Naive thymus-derived CD8-positive, alpha-beta T cell (primary cell): Measurements from ENCODE around the gene HOXA10. TPM values are rescaled to one million over a fixed set of nuclear protein-coding genes. Genes with fewer than 3 reads are reported as not detected.

Experiments used
- ATAC-seq, 2 donors: fragments of 150-1000 bp; cut with Tn5 transposase in 1 of 2; sonication (Bioruptor Pico), chemical (Tn5 transposase) in 1 of 2; 1 replicate in 1 of 2; 2 replicates in 1 of 2; pipeline ENCODE4 v1.10.0; 2021; ENCODE audit warnings: mild to moderate bottlenecking in 2 of 2, moderate library complexity in 2 of 2
- POLR2A ChIA-PET: fragments of 350-600 bp; sonication (Branson Sonifier 250); formaldehyde crosslinking; loops from one replicate; lab custom pipeline; 2021; ENCODE audit warnings: antibody characterized with exemption; lab: Charles Lee
- DNase-seq, 10 donors: peaks; one replicate each; pipeline versions ENCODE4 v3.0.0 to v3.0.0-alpha.2; 2020 to 2022
- H3K27ac Mint-ChIP-seq, 10 donors: one replicate each; pipeline ENCODE4 v1.8.0; 2020 to 2022; ENCODE audit warnings: mild to moderate bottlenecking in 10 of 10, mixed read lengths in 10 of 10, moderate library complexity in 4 of 10, inconsistent platforms in 1 of 10
- H3K27me3 Mint-ChIP-seq, 5 donors: one replicate each; pipeline ENCODE4 v1.8.0; 2021 to 2022; ENCODE audit warnings: mixed read lengths in 5 of 5
- H3K36me3 Mint-ChIP-seq, 3 donors: one replicate each; pipeline ENCODE4 v1.8.0; 2020 to 2022; ENCODE audit warnings: mixed read lengths in 3 of 3, mild to moderate bottlenecking in 2 of 3, inconsistent platforms in 1 of 3
- H3K4me1 Mint-ChIP-seq, 4 donors: one replicate each; pipeline ENCODE4 v1.8.0; 2021 to 2022; ENCODE audit warnings: mixed read lengths in 4 of 4
- H3K4me3 Mint-ChIP-seq, 10 donors: one replicate each; pipeline ENCODE4 v1.8.0; 2020 to 2022; ENCODE audit warnings: mild to moderate bottlenecking in 10 of 10, mixed read lengths in 10 of 10, moderate library complexity in 6 of 10, inconsistent platforms in 1 of 10
- H3K9me3 Mint-ChIP-seq, 9 donors: one replicate each; pipeline ENCODE4 v1.8.0; 2020 to 2022; ENCODE audit warnings: mixed read lengths in 9 of 9, mild to moderate bottlenecking in 3 of 9, inconsistent platforms in 1 of 9, moderate library complexity in 1 of 9
- polyA plus RNA-seq, 3 donors: library from polyadenylated mRNA; unstranded; fragments of 300-500 nt; fragmentation: Illumina TruSeq; gene quantifications; one replicate each; pipeline ENCODE4 v1.2.3, GENCODE V29; 2021
- total RNA-seq, 8 experiments: library from RNA in 2 of 8; stranded (reverse) in 2 of 8; gene quantifications; one replicate each; pipeline ENCODE4 v1.2.3 and lab custom pipeline; 2021 to 2026

The HOXA10 gene
- total and polyA plus RNA-seq, 5 experiments from 2014 or later = 0.19 TPM; not detected in 4

DNA sequence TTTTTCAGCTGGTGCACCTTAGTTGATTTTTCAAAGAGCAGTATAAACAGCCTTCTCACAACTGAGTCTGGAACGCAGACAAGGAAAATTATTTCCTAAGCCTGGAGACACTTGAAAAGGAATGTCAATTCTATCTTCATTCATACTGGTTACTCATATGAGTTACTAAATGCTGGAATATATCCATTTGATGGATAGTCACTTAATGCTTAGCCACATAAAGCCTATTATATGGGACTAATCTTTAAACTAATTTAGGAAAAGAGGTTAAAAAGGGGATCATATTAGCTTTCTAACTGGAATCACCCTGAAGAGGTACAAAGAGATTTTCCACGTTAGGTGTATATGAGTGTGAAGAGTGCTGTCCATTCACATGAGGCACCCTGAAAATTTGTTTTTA is 41.9 kb downstream of the HOXA10 start:
- Mint-ChIP-seq H3K27me3 (peaks cover 21 to 75% (median 39%) of the 10 kb centered on the region in 5 donors), H3K4me3 (peak overlapping the region in 1 of 10 donors; percentile 31), H3K4me1 (peaks cover 2 to 18% (median 10%) of the 10 kb centered on the region in 4 donors)

DNA sequence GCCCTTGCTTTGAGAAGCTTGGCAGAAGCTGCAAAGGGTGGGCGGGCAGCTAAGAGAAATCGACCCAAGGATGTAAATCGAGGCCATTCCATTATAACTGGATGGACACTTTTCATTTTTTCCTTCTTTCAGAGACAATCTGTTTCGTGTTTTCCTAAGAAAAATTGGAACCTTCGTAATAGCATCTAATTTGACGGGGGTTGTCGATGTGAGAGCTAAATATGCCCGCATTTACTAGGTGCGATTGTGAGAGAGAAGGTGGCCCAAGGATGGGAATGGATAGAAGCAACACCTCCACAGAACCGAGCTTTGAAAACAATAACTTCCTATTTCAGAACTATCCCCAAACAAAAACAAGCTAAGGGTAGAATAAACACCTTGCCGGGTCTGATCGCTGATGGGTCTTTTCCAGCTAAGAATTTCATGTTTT is 42.7 kb downstream of the HOXA10 start:
- POLR2A ChIA-PET = no interaction called here
- ATAC-seq = peak in 1 of 2 donors; percentile 12
- Mint-ChIP-seq H3K27me3 (peaks cover 22 to 68% (median 36%) of the 10 kb centered on the region in 5 donors), H3K4me1 (peaks cover 2 to 18% (median 10%) of the 10 kb centered on the region in 4 donors), H3K27ac (peak overlapping the region in 7 of 10 donors; percentile 3 to 86 (median 75)), H3K9me3 (no peaks in the 10 kb centered on the region), H3K36me3 (no peaks in the 10 kb centered on the region), H3K4me3 (peak overlapping the region; percentile 42 to 87 (median 68))
- no peak for DNase-seq

More for the DNA sequence above, 41.9 kb downstream of the HOXA10 start:
- Mint-ChIP-seq H3K27ac (peak overlapping the region in 1 of 10 donors; percentile 20), H3K36me3 (no peaks in the 10 kb centered on the region), H3K9me3 (no peaks in the 10 kb centered on the region)
- no peak for ATAC-seq
- POLR2A ChIA-PET = interaction anchor here (0.6 kb wide), 1 partner anchor 18 kb away, joined by 3 read pairs; no protein-coding TSS in a partner anchor
- DNase-seq = no peak

DNA sequence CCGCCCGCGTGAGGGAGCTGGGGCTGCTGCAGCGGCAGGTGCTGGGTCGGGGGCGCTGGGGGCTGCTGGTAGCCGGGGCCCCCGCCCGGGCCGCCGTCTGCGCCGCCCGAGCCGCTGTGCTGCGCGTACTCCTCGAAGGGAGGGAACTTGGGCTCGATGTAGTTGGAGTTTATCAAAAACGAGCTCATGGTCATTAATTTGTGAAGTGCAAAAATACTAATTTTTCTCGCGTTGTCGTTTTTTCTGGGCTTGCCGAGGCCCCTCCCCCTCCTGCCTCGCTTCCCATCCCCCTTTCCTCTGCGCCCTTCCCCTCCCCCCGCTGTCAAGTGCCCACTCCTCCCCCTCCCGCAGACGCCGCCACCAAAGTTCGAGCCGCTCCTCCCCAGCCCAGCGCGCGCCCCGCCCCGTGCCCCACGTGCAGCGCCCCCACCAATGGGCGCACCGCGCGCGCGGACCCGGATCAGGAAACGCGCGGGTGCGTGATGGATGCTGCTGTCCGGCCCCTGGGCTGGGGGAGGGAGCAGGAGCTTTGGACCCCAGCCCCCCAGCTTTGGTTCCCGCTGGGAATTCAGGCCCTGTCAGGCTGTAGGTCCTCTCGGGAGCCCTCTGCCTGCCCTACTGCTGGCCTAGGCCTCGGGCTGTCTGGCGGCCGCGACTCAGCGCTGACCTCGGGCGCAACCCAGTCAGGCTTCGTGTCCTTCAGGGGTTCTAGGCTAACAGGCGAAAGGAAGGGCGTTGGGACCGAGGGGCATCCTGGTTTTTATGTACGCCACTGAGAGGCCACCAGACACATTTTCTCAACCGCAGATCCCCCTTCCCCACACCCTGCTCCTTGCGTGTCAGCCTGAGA is 43.4 kb downstream of the HOXA10 start, which contains the start of gene HOXA4:
TSS of gene HOXA4 (minus strand) at position 218 of the 850 bp plus-strand sequence. CDS start at position 194, 24 bp downstream.
- DNase-seq (peak; percentile 68 to 87 (median 78)), ATAC-seq (peak; percentile 93 to 95)
- Mint-ChIP-seq H3K27ac (peak within 1 kb of the TSS in 7 of 10 donors; percentile 10 to 86 (median 75)), H3K27me3 (peaks cover 18 to 67% (median 34%) of the 10 kb centered on the region in 5 donors), H3K9me3 (no peaks in the 10 kb centered on the region), H3K4me3 (peak within 1 kb of the TSS; percentile 42 to 87 (median 69)), H3K4me1 (peaks cover 0 to 17% (median 9%) of the 10 kb centered on the region in 4 donors), H3K36me3 (no peaks in the 10 kb centered on the region)
- POLR2A ChIA-PET = interaction anchor here (0.8 kb wide), 1 partner anchor 35 kb away, joined by 3 read pairs; the partner anchor contains the start of gene HOXA1

DNA sequence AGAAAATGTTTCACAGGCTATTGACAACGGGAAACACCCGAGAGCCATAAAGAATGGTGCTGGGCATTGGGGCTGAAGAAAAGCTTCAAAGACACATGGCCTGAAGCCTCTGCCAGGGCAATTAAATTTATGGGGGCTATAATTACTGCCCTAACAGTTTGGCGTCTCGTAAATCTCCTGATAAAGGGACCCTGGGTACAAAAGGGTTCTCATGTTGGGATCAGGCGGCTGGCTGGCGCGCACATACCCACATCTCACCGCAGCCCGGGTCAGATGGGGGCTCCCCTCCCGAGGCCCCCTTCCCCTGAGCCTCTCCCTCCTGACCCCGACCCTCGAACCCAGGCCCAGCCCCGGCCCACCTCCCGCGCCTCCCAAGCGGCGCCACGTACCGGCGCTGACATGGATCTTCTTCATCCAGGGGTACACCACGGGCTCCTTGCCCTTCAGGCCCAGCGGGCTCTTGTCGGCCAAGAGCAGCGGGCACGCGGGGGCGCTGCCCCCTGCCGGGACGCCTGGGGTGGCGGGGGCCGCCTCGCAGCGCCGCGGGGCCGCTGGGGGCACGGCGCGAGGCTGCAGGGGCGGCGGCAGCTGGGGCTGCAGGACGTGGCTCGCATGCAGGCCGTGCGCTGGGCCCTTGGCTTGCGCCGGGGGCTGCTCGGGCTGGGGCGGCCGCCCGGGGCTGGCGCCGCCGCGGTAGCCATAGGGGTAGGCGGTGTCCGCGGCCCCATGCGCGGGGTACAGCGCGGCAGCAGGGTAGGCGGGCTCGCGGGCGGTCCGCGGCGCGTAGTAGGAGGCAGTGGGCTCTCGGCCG is 44.2 kb downstream of the HOXA10 start:
- Mint-ChIP-seq H3K9me3 (no peaks in the 10 kb centered on the region), H3K4me3 (peak overlapping the region in 9 of 10 donors; percentile 22 to 68 (median 52)), H3K4me1 (peaks cover 0 to 10% (median 3%) of the 10 kb centered on the region in 4 donors), H3K36me3 (no peaks in the 10 kb centered on the region), H3K27me3 (peaks cover 14 to 69% (median 38%) of the 10 kb centered on the region in 5 donors), H3K27ac (peak overlapping the region in 1 of 10 donors; percentile 8)
- peak; percentile 31 to 57 for ATAC-seq
- DNase-seq = peak in 2 of 10 donors; percentile 32
- POLR2A ChIA-PET = interaction anchor here (0.8 kb wide), 1 partner anchor 34 kb away, joined by 3 read pairs; the partner anchor contains the start of gene HOXA1

DNA sequence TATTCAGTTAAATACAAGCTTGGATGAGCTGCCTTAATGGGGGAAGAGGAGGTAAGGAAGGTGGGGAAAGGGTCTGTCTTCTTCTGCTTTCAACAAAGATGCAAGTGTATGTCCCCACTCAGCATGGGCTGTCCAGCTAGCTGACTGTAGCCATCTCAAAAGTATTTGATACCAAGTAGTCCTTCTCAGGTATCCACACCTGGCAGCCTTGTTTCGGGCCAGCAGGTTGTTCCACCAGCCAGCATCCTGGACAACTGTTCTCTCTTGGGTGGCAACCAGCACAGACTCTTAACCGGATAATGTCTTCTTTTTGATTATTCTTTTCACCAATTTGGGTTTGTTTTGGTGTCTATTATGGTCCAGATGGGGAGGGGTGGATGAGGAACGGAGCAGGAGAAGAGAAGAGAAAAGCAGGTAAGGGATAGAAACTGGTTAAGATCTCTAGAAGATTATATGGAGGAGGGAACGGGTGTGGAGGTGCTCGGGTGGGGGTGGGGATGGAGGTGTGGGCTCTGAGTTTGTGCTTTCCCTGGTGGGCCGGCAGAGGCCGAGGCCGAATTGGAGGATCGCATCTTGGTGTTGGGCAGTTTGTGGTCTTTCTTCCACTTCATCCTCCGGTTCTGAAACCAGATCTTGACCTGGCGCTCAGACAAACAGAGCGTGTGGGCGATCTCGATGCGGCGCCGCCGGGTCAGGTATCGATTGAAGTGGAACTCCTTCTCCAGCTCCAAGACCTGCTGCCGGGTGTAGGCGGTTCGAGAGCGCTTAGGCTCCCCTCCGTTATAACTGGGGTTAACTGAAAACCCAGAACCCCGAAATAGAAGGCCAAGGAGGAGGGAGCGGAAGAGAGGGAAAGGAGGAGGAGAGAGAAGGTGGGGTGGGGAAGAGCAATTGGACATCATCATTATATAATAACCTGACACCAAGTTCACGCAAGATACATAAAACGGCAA is 45.1 kb downstream of the HOXA10 start:
- no peaks in the 10 kb centered on the region for H3K36me3 Mint-ChIP-seq
- peak overlapping the region; percentile 22 to 68 (median 52) for H3K4me3 Mint-ChIP-seq
- ATAC-seq (no peak), DNase-seq (no peak)
- peaks cover 12 to 69% (median 35%) of the 10 kb centered on the region in 5 donors for H3K27me3 Mint-ChIP-seq
- H3K4me1 Mint-ChIP-seq = peaks cover 0 to 5% (median 2%) of the 10 kb centered on the region in 4 donors
- no peaks in the 10 kb centered on the region for H3K9me3 Mint-ChIP-seq
- POLR2A ChIA-PET = interaction anchor here (0.8 kb wide), 1 partner anchor 32 kb away, joined by 3 read pairs; no protein-coding TSS in a partner anchor
- peak overlapping the region in 2 of 10 donors; percentile 8 to 74 for H3K27ac Mint-ChIP-seq

DNA sequence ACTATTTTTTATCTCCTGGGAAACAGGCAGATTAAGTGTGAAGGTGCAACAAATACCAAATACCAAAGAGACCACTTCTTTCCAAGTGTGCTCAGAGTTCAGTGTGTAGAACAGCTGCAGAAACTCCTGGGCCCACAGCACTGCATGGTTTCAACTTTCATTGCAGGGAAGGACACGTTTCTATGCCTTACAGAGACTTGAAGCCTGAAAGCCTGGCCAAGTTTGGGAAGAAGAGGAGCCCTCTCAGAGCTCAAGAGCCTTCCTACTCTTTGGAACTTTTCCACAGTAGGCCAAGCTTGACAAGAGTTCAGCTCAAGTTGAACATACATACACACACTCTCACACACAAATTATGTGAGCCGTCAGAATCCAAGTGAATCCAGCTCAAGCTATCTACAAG is 46.1 kb downstream of the HOXA10 start:
- Mint-ChIP-seq H3K36me3 (no peaks in the 10 kb centered on the region), H3K27ac (no peak overlapping the region), H3K4me3 (no peak overlapping the region), H3K4me1 (peaks cover 0 to 5% (median 2%) of the 10 kb centered on the region in 4 donors), H3K9me3 (no peaks in the 10 kb centered on the region), H3K27me3 (peaks cover 10 to 66% (median 28%) of the 10 kb centered on the region in 5 donors)
- DNase-seq (no peak), ATAC-seq (no peak)
- POLR2A ChIA-PET = no interaction called here

DNA sequence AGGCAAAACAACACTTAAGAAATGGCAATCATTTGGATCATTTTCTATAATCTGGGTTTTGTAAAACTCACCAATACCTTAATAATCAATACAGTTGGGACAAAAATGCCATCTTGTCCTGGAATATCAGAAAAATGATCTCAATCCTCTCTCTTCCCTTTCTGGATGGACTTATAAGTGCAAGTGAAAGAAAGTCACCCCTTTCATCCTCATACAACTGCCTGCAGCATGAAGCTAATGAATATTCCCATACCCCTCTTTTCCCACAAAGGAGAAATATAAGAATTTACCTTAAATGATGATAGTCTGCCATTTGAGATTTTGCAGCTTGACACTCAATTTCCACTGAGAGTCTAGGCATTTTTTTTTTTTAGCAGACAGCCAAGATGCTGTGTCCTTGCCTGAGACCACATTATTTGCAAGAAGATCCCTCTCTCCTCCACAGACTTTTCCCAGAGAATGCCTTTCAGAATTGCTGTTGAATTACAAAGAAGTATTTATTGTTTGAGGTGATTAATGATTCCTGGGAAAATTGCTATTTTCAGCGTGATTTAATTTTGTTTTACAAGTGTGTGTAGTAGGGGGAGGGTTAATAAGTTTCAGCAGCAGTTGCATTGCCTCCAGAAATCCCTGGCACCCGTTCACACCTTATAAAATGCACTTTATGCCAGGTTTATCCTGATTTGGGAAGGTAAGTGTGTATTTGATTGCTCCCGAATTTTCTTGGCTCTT is 47.4 kb downstream of the HOXA10 start:
- no peak overlapping the region for H3K4me3 Mint-ChIP-seq
- peaks cover 8 to 55% (median 27%) of the 10 kb centered on the region in 5 donors for H3K27me3 Mint-ChIP-seq
- no peaks in the 10 kb centered on the region for H3K9me3 Mint-ChIP-seq
- peaks cover 0 to 5% (median 2%) of the 10 kb centered on the region in 4 donors for H3K4me1 Mint-ChIP-seq
- DNase-seq (no peak), ATAC-seq (no peak)
- H3K27ac Mint-ChIP-seq = no peak overlapping the region
- POLR2A ChIA-PET = no interaction called here
- H3K36me3 Mint-ChIP-seq = no peaks in the 10 kb centered on the region

DNA sequence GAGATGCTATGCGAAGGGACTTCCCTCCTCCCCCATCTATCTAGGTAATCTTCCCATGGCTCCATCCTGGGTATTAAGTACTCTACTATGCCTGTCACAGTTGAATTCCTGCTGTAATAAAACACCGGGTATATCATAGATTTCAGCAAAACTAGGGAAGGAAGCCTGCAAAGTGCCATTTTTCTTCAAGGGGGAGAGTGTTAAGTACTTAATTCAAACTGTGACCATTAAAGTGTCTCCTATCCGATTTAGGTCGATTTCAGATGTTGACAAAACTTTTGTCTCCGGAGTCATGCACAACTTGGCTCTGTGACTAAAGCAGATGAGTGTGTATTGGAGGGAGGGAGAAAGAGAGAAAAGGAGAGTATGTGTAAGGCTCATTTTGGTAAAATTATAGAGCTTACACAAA is 48.1 kb downstream of the HOXA10 start:
- no peaks in the 10 kb centered on the region for H3K36me3 Mint-ChIP-seq
- POLR2A ChIA-PET = no interaction called here

DNA sequence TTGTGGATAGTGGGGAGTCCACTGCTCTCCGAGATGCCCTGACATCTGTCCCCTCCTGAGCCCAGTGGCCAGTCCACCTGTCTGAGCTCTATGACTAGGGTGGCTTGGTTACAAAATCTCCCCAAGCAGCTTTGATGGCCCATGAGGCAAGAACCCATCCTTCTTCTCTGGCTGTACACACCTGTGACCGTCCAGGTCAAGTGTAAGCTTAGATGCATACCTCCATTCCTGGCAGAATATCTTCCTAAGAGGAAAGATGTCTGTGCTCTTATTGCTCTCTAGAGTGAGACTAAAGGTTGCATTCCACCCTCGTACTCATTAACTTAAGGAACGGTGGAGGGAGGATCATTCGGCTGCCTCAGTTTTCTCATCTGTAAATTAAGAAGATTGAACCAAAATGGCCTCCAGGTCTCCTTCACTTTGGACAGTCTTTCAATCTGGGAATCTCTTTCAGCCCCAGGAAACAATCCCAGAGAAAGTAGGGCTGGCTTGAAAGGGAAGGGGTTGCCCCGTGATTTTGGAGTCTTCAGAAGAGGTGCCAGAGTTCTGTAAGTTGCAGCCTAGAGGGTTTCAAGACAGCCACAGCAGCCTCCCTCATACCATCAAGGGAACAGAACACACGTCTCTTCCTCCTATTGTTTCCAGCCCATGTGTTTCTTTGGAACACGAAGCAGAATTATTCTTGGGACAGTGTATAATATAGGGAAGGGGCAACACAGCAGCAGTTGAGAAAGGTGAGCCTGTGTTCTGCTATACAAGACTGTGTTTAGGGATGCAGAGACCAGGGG is 49.0 kb downstream of the HOXA10 start:
- no peaks in the 10 kb centered on the region for H3K4me1 Mint-ChIP-seq
- no peaks in the 10 kb centered on the region for H3K9me3 Mint-ChIP-seq
- POLR2A ChIA-PET = no interaction called here
- peaks cover 6 to 53% (median 21%) of the 10 kb centered on the region in 5 donors for H3K27me3 Mint-ChIP-seq
- no peak overlapping the region for H3K4me3 Mint-ChIP-seq
- no peak overlapping the region for H3K27ac Mint-ChIP-seq
- H3K36me3 Mint-ChIP-seq = no peaks in the 10 kb centered on the region
- DNase-seq = no peak
- no peak for ATAC-seq

More for the DNA sequence above, 48.1 kb downstream of the HOXA10 start:
- Mint-ChIP-seq H3K4me1 (no peaks in the 10 kb centered on the region), H3K9me3 (no peaks in the 10 kb centered on the region), H3K4me3 (no peak overlapping the region), H3K27me3 (peaks cover 6 to 53% (median 21%) of the 10 kb centered on the region in 5 donors), H3K27ac (no peak overlapping the region)
- DNase-seq = no peak
- ATAC-seq = no peak

DNA sequence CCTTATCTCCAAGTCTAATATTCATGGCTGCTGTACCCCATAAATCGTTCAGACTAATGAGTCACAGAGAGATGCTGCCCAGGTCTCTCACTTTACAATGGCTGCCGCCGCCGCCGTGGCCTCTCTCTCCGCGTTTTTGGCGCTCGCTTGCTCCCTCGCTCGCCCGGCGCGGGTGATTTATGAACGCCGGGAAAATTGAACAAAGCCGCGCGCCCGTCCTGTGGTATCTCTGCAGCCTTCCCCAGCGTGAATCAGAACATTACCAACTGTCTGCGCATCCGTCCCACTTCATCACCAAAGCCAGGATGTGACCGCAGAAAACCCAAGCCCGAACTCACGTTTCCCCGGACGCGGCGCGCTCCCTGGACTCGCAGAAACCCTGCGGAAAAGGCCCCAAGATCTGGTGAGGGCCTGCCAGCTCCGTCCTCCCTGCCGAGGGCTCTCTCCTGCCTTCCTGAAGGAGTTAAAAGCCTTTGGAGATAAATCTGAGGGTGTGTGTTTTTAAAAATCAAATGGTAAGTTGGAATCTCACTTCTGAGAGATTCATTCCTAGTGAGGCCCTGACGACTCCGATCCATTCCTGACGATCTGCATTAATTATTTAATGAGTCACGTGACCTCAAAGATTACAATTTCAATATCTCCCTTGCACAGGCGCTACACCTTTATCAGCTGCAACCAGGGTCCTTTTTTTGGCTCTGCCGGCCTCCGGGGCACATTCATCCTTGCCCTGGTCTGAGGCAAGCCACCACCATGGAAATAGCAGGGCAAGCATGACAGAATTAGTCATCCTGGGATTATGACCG is 49.8 kb downstream of the HOXA10 start:
- Mint-ChIP-seq H3K27ac (no peak overlapping the region), H3K9me3 (no peaks in the 10 kb centered on the region), H3K4me1 (no peaks in the 10 kb centered on the region), H3K4me3 (no peak overlapping the region), H3K36me3 (no peaks in the 10 kb centered on the region), H3K27me3 (peaks cover 6 to 51% (median 21%) of the 10 kb centered on the region in 5 donors)
- DNase-seq (no peak), ATAC-seq (no peak)
- POLR2A ChIA-PET = no interaction called here
